Brain pericyte (primary cell): ENCODE data around the gene RPH3AL.
"Not testable (repeated sequence)": the region's sequence is repeated elsewhere in the genome, so short reads cannot be mapped to it uniquely, and the experiment has no call there.

ENCODE experiments used
- DNase-seq: peaks from one replicate; pipeline ENCODE4 v3.0.0-alpha.2; 2012; ENCODE audit warnings: low read depth, low spot score

Gene RPH3AL

DNA sequence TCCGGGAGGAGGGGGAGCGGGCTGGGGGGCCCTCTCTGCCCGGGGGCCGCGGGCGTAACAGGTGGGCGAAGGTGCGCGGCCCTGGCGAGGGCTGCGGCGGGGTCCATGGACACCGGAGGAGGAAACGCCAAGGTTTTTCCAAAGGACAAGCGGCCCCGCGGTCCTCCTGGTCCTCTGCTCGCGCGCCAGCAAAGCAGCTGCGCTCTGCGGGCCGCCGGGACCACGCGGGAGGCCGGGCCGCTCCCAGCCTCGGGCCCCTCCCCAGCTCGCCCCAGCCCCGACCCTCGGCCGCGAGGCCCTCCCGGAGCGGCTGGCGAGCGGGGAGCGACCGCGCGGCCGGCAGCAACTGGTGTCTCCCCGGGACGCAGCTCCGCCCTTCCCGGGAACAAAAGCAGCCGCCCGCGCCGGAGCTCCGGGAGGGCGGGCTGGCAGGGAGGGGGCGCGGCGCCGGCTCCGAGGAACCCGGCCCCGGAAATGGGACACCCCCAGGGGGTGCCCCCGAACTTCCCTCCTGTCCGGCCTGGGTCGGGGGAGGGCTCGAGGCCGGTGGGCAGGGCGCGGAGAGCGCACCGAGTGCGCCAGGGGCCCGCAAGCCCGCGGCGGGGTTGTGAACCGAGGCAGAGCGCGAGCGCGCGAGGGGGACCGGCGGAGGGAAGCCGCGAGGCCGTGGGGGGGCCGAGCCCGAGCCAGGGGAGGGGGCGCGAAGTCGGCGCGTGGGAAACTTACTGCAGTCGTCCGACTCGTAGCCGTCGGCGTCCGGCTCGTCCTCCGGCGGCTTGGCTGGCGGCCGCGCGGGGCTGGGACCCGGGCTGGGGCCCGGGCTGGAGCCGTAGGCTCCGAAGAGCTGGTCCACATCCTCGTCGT, 172.0 kb downstream of the RPH3AL start:
- DNase-seq: no peak

- DNase-seq: no peak
These were observed 172.7 kb downstream of the RPH3AL start for GRCh38 chr17:179781-180380.

DNA sequence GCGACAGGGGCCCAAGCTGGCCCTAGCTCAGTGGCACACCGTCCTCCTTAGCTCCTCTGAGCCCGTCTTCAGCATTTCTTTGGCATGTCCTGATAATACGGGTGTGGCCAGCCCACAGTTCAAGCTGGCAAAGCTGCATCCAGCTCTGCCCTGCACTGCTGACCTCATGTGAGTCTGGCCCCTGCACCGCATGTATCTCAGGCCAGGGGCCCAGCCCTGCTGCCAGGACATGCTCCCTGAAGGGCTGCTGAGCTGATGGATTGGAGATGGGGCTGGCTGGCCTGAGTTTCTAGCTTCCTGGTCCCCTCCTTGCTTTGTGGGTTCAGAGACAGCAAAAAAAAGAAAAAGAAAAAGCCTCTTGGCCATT, 173.6 kb downstream of the RPH3AL start:
- no peak for DNase-seq

DNA sequence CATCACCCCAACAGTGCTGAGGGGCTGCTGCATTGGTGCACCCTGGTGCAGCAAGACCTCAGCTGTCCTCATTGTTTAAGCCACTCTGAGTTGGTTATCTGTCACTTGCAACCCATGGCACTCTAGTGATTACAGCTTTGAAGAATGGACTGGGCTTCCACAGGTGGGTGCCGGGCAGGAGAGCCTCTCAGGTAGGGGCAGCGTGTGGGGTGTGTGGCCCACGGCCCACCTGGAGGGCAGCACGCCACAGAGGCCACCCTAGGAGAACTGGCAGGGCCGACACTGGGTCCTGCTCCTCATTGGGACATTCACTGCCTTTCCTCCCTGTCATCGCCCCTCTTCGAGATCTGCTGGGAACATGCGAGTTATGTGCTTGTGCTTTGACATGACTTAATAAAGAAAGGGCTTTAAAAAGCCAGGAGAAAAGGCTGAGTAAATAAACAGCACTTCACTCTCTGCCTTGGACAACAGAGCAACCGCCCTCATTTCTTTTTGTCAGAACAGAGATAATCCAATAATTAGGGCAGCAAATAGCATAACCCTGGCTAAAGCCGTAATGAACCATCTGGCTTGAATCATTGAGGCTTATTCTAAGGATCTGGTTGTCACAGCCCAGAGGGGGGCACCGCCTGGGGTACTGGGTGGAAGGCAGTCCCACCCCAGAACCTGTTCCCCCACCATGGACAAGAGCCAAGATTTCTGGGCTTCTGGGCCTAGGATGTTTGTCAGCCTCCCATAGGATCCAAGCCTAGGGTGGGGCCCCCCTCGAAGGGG, 174.1 kb downstream of the RPH3AL start:
- DNase-seq: no peak

- no peak for DNase-seq
These were observed 174.8 kb downstream of the RPH3AL start for GRCh38 chr17:177762-178161.

DNA sequence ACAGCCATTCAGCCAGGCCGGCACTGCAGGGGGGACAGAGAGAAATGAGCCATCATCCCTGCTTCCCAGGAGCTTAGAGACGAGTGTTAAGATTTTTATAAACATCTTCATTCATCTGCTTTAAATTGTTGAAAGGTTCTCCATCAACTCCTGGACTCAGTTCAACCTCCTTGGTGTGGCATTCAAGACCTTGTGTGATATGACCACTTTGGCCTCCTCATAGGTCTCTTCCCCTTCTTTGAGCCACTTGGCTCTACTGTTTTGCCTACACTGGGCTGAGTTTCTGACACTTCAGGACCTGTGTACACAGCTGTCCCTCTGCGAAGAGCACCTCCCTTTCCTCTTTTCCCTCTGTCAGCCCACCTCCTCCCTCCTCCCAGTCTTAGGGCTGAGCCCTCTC, 175.5 kb downstream of the RPH3AL start:
- DNase-seq: no peak

DNA sequence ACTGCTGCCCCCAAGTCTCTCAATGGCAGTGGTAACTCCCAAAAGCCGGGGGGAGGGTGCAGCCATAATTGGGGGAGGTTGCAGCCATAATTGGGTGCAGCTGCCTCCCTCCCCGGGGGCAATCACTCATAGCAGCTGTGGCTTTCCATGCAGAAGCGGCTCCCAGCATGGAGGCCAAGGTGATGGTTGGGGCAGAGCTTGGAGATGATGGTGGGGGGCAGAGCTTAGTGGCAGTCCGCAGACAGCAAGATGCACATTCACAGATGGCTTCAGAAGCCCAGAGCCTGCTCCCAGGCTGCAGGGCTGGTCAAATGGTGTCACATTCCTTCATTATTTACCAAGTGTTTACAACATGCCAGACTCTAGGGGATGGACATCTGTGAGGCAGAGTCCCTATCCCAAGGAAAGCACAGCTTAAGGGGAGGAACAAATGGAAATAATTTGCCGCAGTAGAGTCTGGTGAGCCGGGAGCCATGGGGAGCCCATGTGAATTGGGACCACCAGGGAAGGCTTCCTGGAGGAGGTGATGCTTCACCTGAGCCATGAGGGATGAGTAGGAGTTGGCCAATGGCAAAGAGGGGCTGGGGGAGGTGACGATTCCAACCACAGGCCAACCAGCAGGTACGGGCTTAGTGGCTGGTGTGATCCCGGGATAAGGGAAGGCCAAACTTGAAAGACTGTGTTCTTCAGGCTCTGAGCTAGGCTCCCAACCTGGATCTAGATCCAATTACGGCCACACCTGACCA, 179.3 kb downstream of the RPH3AL start:
- DNase-seq: no peak

DNA sequence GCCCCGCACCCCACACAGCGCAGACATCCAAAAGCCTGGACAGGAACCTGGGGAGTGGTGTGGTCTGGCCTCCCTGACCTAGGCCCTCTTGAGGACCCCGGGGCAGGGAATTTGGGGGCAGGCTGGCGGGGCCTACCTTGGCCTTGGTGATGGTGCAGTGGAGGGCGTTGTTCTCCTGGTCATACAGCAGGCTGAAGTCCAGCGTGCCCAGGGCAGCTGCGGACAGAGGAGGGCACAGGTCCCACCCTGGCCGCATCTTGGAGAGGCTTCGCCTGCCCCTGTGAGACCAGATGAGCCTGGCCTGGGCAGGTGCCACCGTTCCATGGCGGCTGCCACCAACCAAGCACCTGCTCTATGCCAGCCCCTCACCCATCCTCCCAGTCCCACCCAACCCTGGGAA, 180.2 kb downstream of the RPH3AL start:
- no peak for DNase-seq

GRCh38 chr17:171871-172270, 180.7 kb downstream of the RPH3AL start:
- DNase-seq: no peak

GRCh38 chr17:170130-170670, 182.4 kb downstream of the RPH3AL start:
- DNase-seq: no peak

GRCh38 chr17:168614-169013, 184.0 kb downstream of the RPH3AL start:
- not testable (repeated sequence) for DNase-seq

- DNase-seq: no peak
These were observed 186.7 kb downstream of the RPH3AL start for GRCh38 chr17:165939-166338.

GRCh38 chr17:164303-165235, 188.0 kb downstream of the RPH3AL start:
- no peak for DNase-seq

DNA sequence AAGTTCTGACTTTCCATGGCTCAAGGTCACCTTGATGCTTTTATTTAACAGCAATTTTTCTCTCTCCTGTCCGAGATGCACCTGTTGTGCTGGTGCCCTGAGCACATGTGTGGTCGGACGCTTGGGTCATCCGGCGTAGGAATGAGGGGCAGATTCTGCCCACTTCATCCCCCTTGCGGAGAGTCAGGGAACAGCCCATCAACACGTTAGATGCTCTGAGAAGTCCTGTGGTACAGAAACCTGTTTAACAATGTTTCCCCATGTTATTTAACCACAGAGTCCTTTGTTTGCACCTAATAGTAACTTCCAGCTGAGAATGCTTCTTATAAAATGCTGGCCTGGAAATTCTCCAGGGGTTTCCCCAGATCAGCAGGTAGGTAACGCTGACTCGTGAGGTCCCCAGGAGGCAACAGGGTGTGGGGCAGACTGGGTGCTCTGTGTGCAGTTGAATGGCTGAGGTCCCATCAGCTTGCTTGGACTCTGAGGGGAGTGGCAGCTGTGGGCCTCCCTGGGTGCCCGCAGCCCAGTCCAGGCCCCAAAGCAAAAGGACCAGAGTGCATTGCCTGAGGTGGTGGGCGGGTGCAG, 189.0 kb downstream of the RPH3AL start:
- DNase-seq: no peak

- no peak for DNase-seq
These were observed 189.9 kb downstream of the RPH3AL start for GRCh38 chr17:162689-163088.
